ENCODE results near the gene RAB11FIP4.

The RAB11FIP4 gene

DNA sequence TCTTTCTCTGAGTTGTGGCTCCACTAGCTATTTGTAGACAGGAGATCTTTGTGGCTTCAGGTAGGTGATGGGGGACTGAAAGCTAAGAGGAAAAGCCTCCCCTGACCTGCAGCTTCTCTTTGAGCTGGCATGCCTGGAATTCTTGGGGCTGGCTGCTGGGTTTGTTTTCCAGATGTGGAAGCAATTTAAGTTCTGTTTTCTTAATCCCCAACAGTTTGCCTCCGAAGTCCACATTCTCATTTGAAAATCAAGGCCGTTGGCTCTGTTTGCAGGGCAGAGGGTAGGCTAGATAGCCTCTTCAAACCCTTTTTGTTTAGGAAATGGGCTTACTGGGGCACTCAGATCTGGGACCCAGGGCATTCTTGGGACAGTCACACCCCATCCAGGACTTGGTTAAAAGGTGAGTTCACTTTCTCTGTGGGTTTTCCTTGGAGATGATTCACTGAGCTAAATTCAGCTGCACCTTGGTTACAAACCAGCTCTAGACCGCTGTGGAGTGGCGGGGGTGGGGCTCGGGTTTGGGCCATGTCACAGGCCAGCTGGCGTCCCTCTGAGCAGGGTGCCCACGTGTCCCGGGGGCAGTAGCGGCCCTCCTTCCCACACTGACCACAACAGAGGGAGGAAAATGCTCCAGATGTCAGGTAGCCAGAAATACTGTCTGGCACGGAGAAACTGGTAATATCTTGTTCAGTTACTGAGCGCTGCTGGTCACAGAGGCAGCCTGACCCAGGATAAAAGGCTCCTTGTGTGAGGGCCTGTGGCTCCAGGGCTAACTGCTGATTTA, 108.5 kb downstream of the RAB11FIP4 start:
- peak; percentile 88 for DNase-seq (ENCODE audit: low spot score)

DNA sequence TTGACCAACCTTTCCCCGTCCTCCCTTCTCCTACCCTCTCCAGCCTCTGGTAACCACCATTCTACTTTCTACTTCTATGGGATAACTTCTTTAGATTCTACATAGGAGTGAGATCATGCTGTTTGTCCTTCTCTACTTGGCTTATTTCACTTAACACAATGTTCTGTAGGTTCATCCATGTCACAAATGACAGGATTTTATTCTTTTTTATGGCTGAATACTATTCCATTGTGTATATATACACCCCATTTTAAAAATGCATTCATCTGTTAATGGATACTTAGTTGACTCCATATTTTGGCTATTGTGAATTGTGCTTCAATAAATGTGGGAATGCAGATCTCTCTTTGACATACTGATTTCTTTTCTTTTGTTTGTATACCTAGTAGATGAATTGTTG, 115.0 kb downstream of the RAB11FIP4 start:
- DNase-seq (ENCODE audit: low spot score) = no peak

- DNase-seq (ENCODE audit: low spot score) = no peak
These were observed 117.0 kb downstream of the RAB11FIP4 start for GRCh38 chr17:31508288-31509094.

- DNase-seq (ENCODE audit: low spot score) = no peak
These were observed 117.8 kb downstream of the RAB11FIP4 start for GRCh38 chr17:31509095-31509804.

DNA sequence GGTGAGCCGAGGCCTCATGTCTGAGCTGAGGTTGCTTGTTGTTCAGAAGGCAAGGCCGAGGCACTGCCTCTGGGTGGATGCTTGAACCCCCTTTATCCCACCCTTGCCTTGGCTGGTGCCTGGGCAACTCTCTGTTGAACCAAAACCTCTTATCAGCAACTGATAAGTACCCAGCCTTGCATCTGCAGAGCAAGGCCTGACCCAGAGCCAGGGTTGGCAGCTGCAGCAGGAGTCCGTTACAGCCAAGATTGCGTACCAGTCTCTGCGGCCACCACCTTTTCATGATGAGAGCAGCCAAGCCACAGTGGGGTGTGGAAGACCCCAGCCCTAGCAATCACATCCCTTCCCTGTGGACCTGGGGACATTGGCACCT, 118.3 kb downstream of the RAB11FIP4 start:
- no peak for DNase-seq (ENCODE audit: low spot score)

- DNase-seq (ENCODE audit: low spot score) = peak; percentile 11
These were observed 119.1 kb downstream of the RAB11FIP4 start for GRCh38 chr17:31510308-31511194.

DNA sequence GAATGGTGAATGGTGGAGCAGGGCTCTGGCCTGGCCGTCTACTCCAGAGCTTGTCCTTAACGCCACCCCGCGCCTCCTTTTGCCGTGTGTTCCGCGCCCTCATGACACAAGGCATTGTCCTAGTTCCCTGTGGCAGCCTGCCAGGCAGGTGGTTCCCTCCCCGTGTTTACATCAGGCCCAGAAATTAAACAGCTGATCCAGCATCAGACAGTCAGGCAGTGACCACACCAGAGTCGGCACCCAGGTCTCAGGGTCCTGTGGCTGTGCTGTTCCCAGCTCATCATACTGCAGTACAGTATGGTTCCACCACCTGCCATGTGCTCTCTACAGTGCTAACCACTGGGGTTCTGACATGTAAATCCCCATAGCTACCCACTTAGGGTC, 119.7 kb downstream of the RAB11FIP4 start:
- DNase-seq (ENCODE audit: low spot score) = no peak

GRCh38 chr17:31511580-31511979, 120.1 kb downstream of the RAB11FIP4 start:
- DNase-seq (ENCODE audit: low spot score) = no peak

- no peak for DNase-seq (ENCODE audit: low spot score)
These were observed 120.7 kb downstream of the RAB11FIP4 start for GRCh38 chr17:31512104-31512740.

- no peak for DNase-seq (ENCODE audit: low spot score)
These were observed 121.3 kb downstream of the RAB11FIP4 start for GRCh38 chr17:31512796-31513195.

- DNase-seq (ENCODE audit: low spot score) = no peak
These were observed 122.4 kb downstream of the RAB11FIP4 start for GRCh38 chr17:31513731-31514427.

GRCh38 chr17:31515267-31515666, 123.8 kb downstream of the RAB11FIP4 start:
- no peak for DNase-seq (ENCODE audit: low spot score)

- DNase-seq (ENCODE audit: low spot score) = peak; percentile 9
These were observed 126.0 kb downstream of the RAB11FIP4 start for GRCh38 chr17:31517524-31517923.

- DNase-seq (ENCODE audit: low spot score) = no peak
These were observed 127.0 kb downstream of the RAB11FIP4 start for GRCh38 chr17:31518478-31518877.

- no peak for DNase-seq (ENCODE audit: low spot score)
These were observed 130.3 kb downstream of the RAB11FIP4 start for GRCh38 chr17:31521632-31522283.

GRCh38 chr17:31522284-31522931, 130.9 kb downstream of the RAB11FIP4 start:
- no peak for DNase-seq (ENCODE audit: low spot score)

DNA sequence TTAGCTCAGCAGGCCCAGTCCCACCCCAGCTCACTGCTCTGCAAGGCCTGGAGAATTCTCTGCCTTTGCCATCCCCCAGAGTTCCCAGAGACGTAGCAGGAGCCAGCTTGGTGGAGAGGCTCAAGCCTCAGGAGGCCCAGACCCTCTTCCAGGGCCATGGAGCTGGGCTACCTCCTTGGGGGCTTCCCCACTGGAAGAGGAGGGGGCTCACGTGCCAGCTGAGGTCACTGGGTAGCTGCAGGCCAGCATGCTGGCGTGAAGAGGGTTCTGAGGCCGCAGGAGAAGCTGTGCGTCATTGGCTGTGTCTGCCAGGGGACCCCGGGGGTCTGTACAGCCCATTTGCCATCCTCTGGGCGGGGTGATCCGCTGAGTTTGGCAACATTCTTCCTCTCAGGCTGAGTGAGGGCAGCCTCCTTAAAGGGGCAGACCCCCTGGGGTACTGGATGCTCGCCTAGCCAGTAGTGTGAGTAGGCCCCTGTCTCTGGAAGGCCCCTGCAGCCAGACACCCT, 131.6 kb downstream of the RAB11FIP4 start:
- DNase-seq (ENCODE audit: low spot score) = no peak

DNA sequence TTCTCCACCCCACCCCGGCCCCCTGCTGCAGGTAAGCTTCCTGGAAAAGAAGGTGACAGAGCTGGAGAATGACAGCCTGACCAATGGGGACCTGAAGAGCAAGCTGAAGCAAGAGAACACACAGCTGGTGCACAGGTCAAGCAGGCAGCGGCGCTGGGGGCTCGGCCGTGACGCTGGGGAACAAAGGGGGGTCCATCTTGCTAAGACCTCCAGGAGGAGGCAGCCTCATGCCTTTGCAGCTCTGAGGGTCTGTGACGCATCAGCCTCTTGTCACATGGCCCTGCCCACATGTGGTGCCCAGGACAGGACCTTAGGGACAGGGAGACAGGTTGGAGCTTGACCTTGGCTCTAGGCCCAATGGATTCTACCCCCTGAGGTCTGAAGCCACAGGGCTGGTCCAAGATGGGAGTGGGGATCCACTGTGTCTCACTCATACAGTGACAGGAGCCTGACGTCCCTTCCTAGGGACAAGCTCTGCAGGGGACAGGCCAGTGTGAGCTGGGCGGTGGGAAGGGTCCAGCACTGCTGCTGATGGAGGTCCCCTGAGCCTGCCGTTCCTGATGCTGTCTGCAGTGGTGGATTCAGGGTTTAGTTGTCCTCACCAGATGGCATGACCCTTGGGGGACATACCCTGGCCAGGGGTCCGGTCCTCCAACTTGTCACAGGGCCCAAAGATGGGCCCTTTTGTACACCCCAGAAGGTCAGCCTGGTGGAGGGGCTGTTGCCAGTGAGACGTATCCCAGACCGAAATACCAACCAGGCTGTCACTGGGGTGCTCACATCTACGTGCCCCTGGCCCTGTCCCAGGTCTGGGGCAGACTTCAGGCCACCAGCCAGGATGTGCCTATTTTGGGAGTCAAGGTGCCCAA, 132.6 kb downstream of the RAB11FIP4 start:
- DNase-seq (ENCODE audit: low spot score) = no peak
